GM11168 (cell line): ENCODE data around the gene ACTA2.

Experiments
- in situ Hi-C: fragments of 300-500 bp; cut with MboI; formaldehyde crosslinking; loops from one replicate; pipeline ENCODE4 v1.12.0; 2022; ENCODE audit warnings: low sequenced_read_pairs; ENCODE audit not compliant: unreplicated experiment

The ACTA2 gene

GRCh38 chr10:88952647-88953111 lies at the start of gene ACTA2:
ACTA2 (minus strand) TSS chr10:88952773; CDS start chr10:88948930, 3,843 bp downstream.
- in situ Hi-C loops: no loop called here

GRCh38 chr10:89001729-89002072 lies 49.1 kb upstream of the ACTA2 start:
- in situ Hi-C loops: no loop called here

GRCh38 chr10:89001024-89001728 lies 48.6 kb upstream of the ACTA2 start:
- in situ Hi-C loops: no loop called here

GRCh38 chr10:88999625-89000024 lies 47.1 kb upstream of the ACTA2 start:
- in situ Hi-C loops: no loop called here

GRCh38 chr10:88996927-88997326 lies 44.4 kb upstream of the ACTA2 start:
- in situ Hi-C loops: no loop called here

GRCh38 chr10:88995156-88995876 lies 42.7 kb upstream of the ACTA2 start:
- in situ Hi-C loops: no loop called here

- in situ Hi-C loops: no loop called here
These were observed 41.4 kb upstream of the ACTA2 start for GRCh38 chr10:88994019-88994418.

GRCh38 chr10:88992921-88993524 lies 40.5 kb upstream of the ACTA2 start:
- in situ Hi-C loops: no loop called here

GRCh38 chr10:88991899-88992320 lies 39.3 kb upstream of the ACTA2 start:
- in situ Hi-C loops: no loop called here

- in situ Hi-C loops: no loop called here
These were observed 38.8 kb upstream of the ACTA2 start for GRCh38 chr10:88991161-88991898.

GRCh38 chr10:88990384-88991160 lies 38.0 kb upstream of the ACTA2 start, which contains the start of gene FAS:
FAS (plus strand) TSS chr10:88990798; CDS start chr10:88990877, 79 bp downstream.
- in situ Hi-C loops: no loop called here

GRCh38 chr10:88989824-88990383 lies 37.3 kb upstream of the ACTA2 start:
- in situ Hi-C loops: no loop called here

- in situ Hi-C loops: no loop called here
These were observed 36.9 kb upstream of the ACTA2 start for GRCh38 chr10:88989423-88989822.

GRCh38 chr10:88987840-88988239 lies 35.3 kb upstream of the ACTA2 start:
- in situ Hi-C loops: no loop called here

GRCh38 chr10:88987243-88987725 lies 34.7 kb upstream of the ACTA2 start:
- in situ Hi-C loops: no loop called here

- in situ Hi-C loops: no loop called here
These were observed 34.1 kb upstream of the ACTA2 start for GRCh38 chr10:88986549-88987242.

GRCh38 chr10:88984525-88984924 lies 32.0 kb upstream of the ACTA2 start:
- in situ Hi-C loops: loop anchor here (5.0 kb wide), 1 partner anchor 47 kb away; no protein-coding TSS in a partner anchor

- in situ Hi-C loops: loop anchor here (5.0 kb wide), 1 partner anchor 47 kb away; no protein-coding TSS in a partner anchor
These were observed 31.4 kb upstream of the ACTA2 start for GRCh38 chr10:88983939-88984338.
